ENCODE measurements around the gene CEP68.
A peak's percentile ranks its signal among the peaks of the same experiment; 100 is the strongest.
"Not testable (repeated sequence)": the region's sequence is repeated elsewhere in the genome, so short reads cannot be mapped to it uniquely, and the experiment has no call there.

Gene CEP68

GRCh38 chr2:65031341-65032018 is 24.7 kb upstream of the CEP68 start:
- no peak for DNase-seq

DNA sequence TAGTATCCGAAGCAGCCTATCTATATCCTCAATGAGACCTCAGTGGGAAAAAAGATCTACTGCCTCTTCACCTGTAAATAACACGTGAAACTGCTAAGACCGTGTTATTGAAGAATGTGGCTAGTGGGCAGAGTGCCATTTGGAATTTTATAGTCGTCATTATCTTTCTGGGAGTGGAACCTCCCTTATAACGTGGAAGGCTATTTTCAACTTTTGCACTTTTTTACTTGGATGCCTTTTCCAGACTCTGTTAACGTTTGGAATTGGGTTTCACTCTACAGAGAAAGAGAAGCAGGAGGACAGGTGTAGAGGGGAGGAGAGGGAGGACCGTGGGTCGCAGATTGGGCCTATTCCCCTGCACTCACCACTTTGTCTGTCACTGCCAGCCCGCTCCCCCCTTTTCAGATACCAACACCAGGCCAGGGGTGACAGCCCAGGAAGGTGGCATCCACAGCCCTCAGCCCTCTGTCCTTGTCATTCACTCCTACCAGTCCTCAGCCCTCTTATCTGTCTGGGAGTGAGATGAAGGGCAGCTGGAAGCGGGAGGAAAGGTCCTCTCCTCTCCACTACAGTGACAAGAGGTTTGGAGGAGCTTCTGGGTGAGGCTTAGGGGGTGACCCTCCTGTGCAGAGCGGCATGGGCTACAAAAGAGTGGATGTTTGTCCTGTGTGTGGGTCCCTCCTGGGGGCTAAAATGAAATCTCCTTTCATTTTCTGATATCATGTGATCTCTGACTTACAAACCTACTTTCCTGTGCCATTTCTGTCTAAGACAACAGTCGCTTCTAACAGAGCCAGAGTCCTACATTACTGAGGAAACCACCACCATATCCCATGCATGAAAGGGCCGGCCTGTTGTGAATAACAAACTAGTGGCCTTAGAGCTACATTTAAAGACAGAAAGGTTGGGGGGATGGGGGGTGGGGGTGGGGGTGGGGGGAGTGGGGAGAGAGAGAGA is 23.9 kb upstream of the CEP68 start:
- no peak for DNase-seq

GRCh38 chr2:65033178-65033577 is 23.0 kb upstream of the CEP68 start:
- no peak for DNase-seq

- DNase-seq, result not testable (repeated sequence)
Observed at GRCh38 chr2:65033667-65034066, 22.5 kb upstream of the CEP68 start.

DNA sequence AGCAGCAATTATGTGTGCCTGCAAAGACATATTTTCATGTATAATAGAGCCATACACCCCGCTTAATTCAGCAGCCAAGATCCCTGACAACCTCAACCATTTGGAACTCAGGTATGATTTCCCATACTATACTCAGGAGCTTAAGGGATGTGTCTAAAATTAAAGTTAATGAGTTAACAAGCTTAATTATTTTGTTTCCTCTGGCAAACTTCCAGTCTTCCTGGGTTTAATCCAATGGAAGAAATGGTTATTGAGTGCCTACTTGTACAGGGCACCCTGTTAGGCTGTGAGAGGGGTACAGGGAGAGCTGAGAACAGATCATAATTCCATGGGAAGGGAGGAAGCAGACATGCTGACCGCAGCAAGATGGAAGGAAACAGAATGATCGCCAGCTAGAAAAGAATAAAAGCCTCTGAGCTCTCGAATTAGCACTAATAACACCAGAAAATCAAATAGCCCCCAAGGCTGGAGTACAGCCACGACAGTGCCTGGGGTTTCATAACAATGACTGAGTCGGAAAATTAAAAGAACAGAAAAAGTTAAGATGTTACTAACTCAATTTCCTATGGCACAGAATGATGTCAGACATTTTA is 20.8 kb upstream of the CEP68 start:
- DNase-seq, result no peak

DNA sequence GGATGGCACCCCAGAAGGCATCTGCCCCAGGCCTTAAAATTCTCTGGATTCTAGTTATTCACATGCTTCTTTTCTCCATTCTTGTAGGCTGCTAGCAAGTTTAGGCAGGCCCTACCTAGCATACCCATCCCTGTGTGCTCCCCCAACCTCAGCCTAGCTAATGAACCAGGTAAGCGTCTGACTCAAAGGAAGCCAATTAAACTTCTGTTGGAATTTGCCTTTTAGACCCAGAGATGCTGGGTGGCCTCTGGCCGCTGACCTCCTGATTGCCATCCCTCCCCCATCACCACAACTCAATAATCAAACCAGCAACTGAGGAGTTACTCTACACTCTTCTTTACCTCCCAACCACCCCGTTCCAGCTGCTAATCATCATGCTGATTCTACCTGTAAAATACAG is 19.0 kb upstream of the CEP68 start:
- no peak for DNase-seq

- no peak for DNase-seq
Observed at GRCh38 chr2:65039640-65040039, 16.6 kb upstream of the CEP68 start.

DNA sequence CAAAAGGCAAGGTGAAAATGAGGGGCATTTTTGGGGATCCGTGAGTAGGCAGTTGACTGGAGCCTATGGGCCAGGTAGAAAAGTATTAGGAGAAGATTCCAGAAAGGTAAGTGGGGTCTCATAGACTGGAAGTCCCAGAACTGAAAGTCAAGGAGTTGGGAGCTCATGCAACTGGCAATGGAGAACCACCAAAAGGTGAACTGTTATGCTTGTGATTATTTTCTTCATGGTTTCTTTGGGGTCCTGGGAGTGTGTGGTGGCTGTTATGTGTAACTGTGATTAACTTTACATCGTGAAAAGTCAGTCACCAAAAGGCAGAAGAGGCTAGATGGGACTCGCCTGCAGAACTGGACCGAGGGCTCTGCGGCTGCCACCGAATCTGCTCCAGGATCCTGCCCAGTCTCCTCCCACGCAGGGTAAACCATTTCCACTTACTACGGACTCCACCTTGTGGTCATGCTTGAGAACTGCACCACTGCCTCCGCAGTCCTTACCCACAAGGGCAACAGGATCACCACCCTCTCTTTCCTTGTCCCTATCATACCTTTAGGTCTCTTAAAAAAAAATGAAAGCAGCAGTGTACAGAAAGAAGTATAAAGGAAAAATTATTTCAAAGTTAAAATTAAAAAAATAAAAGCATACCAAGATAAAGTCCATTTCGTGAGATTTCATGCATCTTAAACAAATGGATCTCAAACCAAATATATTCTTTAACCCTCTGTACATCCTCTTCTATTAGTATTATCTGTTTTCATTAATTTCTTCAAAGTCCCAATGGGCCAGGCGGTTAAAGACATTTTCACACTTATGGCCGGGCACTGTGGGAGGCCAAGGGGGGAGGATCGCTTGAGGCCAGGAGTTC is 15.6 kb upstream of the CEP68 start:
- DNase-seq, result peak; percentile 48

DNA sequence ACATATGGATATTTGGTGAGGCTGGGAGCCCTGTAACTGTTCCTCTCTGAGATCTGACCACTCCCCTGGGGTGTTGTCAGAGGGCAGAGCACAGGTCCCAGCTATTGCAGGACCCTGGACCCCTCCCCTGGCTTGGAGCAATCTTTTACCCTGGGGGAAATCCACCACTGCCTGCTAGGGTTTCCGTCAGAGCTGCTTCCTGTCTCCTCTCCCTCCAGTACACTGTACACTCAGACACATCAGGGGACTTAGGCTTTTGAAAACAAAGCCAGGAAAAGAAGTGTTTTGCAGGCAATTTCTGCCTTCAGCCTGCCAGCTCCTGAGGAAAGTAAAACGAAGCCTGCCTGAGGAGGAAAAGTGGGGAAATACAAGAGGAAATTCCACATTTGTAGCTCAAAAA is 13.2 kb upstream of the CEP68 start:
- no peak for DNase-seq

DNA sequence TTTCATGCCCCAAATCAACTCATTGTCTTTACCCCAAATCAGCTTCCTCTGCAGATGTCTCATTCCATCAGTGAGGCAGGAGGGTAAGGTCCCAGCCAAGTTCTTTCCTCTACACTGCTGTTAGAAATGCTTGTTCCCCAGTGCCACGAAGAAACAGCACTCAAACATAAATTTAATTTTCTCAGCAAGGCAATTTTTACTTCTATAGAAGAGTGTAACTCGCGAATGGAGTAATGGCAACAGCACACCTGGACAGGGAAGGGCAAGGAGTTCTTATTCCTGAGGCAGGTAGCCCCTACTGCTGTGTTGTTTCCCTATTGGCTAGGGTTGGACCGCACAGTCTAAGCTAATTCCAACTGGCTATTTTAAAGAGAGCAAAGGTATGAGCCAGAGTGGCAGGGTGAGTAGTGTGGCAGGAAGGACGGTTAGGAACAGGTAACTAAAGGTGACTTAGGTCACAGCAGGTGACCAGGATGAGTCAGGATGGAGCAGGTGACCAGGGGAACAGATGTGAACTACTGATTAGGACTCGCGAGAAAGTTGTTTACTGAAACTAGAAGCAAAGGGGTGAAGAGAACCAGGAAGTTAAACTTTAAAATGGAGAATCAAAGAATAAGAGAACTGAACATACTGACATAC is 12.0 kb upstream of the CEP68 start:
- DNase-seq, result no peak

GRCh38 chr2:65045651-65046050 is 10.6 kb upstream of the CEP68 start:
- DNase-seq, result no peak

DNA sequence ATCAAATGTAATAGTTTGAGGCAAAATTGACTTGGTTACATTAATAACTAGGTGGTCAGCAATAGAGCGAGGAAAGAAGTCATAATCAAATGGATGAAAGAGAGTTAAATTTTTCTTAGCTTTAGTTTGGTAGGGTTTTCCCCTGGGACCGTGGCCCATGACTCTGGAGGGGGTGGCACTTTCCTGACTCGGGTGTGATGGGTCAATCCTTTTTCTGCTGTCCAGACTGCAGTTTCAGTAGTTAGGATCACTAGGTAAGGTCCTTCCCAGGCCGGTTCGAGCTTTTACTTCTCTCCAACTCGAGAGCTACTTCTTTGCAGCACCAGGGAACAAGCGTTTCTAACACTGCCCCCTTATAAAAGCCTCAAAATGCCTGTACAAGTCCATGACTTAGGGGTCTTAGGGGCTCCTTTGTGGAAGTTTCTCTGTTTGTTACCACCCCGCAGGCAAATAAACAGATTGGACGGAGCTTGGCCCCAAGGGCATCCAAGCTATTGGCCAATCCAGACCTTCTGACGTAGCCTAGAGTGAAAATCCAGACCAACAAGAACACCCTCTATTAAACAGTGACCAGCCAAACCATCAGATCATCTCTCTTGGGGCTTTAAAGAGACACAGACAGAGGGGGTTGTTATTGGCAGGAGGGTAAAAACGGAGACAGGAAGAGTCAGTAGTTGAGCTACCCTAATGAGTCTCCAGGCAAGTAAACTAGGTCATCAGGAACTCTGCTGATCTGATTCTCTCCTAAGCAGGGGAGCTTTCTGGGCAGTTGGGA is 9.4 kb upstream of the CEP68 start:
- DNase-seq, result no peak

GRCh38 chr2:65049010-65049639 is 7.1 kb upstream of the CEP68 start:
- DNase-seq, result no peak

DNA sequence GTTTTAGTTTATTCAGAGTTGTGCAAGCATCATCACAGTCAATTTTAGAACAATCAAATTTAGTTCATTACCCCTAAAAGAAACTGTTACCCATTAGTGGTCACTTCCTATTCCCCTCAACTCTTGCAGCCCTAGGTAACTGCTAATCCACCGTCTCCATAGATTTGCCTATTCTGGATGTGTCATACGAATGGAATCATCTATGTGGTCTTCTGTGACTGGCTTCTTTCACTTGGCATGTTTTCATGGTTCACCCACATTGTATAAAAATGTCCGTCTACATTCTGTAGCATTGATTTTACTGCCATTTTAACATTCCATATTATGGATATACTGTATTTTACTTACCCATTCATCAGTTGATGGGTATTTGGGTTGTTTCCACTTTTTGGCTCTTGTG is 5.3 kb upstream of the CEP68 start:
- DNase-seq, result no peak

DNA sequence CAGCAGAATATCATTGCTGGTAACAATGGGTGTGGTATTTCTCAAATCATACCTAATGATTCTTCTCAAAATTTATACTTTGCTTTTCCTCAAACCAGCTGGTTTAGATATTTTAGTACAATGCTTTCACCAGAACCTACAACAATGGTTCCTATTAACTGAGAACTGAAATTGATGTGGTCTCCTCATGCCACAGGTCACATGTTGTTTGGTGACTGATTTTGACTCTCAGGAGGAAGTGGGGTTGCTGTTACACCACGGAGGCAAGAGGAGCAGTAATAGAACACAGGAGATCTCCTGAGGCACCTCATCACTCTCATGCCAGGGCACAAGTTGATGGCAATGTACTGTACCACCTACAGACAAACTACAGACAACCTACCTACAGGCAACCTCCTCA is 3.0 kb upstream of the CEP68 start:
- peak; percentile 34 for DNase-seq

GRCh38 chr2:65054749-65055421 is 1.3 kb upstream of the CEP68 start:
- no peak for DNase-seq

DNA sequence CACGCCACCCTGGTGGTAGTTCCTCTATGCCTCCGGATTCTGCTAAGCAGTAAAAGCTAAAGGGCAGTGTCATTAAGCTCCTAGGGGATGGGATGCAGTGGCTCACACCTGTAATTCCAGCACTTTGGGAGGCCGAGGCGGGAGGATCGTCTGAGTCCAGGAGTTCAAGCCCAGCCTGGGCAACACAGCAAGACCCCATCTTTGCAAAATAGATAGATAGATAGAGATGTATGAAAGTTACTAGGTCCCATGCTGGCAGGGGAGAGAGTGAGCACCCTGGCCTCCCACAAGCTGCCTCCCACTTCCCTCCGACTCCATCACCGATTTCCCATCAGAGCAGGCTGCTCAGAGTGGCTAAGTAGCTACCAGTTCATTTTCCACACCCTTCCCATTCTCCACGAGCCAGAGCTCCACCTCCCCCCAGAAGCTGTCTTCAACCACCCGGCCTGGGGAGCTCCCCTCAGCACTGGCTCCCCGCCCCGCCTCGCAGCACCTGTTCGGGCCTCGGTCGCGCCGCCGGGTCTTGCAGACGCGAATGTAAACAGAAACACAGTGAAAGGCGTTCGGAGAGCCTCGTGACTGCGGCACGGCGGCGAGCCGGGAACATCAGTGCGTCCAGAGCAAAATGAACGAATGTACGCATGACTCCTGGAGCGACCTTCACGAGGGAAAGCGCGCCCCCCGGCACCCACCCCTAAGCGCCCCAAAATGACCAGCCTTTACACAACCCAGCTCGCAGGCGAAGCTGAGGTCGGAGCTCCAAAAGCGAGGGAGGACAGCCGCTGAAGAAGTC is 598 bp upstream of the CEP68 start:
- peak; percentile 36 for DNase-seq

DNA sequence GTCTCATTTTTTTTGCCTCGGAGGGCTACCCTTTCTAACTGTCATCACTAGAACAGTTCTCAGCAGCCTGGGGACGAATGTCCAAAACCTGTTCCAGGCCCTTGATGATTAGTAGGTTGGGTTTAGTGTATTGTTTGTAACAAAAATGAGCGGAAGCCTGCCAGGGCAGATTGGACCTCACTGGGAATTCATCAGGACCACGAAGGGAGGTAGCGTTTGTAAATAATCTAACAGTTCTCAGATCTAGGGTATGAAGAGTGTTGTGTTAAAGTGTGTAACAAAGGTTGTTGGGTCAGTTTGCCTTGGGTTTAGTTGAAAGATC is 799 bp downstream of the CEP68 start:
- DNase-seq, result no peak

- no peak for DNase-seq
Observed at GRCh38 chr2:65057391-65058052, 1.3 kb downstream of the CEP68 start.

Measured in NK-92 treated with Interleukin-12 subunit alpha and Interleukin-12 subunit beta, amount 100 ng/mL, for 24 hours (cell line).